ENCODE measurements around the gene MRGPRD.
"Not testable (repeated sequence)": the region's sequence is repeated elsewhere in the genome, so short reads cannot be mapped to it uniquely, and the experiment has no call there.

The MRGPRD gene

GRCh38 chr11:68994161-68994893 is 13.5 kb upstream of the MRGPRD start:
- DNase-seq (ENCODE audit: extremely low read depth in 1 of 2, low read depth in 1 of 2) = no peak

DNA sequence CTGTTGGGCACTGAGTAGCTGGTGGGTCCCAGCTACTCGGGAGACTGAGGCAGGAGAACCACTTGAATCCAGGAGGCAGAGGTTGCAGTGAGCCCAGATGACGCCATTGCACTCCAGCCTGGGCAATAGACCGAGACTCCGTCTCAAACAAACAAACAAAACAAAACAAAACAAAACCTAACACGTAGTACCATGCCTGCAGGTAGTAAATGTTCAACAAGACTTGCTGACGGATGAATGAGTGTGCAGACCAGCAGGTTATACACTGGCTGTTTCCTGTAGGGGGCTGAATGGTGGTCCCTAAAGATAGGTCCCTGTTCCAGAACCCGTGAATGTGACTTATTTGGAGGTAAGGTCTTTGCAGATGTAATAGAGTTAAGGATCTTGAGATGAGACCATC is 12.8 kb upstream of the MRGPRD start:
- DNase-seq (ENCODE audit: extremely low read depth in 1 of 2, low read depth in 1 of 2) = no peak

DNA sequence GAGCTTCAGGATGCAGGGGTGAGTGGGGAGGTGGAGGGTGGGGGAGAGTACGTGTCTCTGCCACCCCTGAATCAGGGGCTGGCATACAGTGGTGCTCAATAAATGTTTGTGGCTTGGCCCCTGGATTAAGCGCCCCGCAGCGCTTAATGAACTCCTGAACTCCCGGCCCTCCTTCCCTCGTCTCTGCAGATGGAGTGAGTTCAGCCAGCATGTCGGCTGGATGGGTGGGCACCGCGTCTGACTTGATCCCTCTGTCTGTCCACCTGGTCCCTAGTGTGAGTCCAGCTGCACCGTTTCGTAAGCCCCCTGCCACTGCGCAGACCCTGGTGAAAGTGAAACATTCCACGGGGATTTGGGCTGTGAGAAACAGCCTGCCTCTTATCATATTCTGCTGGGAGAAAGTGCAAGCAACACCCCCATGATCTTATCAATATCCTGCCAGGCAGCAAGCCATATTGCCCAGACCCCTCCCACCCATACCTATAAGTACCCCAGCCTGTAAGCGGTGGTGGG is 12.0 kb upstream of the MRGPRD start:
- no peak for DNase-seq (ENCODE audit: extremely low read depth in 1 of 2, low read depth in 1 of 2)

GRCh38 chr11:68990995-68991780 is 10.4 kb upstream of the MRGPRD start:
- no peak for DNase-seq (ENCODE audit: extremely low read depth in 1 of 2, low read depth in 1 of 2)

GRCh38 chr11:68989936-68990606 is 9.3 kb upstream of the MRGPRD start:
- no peak for DNase-seq (ENCODE audit: extremely low read depth in 1 of 2, low read depth in 1 of 2)

GRCh38 chr11:68988491-68988890 is 7.7 kb upstream of the MRGPRD start:
- no peak for DNase-seq (ENCODE audit: extremely low read depth in 1 of 2, low read depth in 1 of 2)

DNA sequence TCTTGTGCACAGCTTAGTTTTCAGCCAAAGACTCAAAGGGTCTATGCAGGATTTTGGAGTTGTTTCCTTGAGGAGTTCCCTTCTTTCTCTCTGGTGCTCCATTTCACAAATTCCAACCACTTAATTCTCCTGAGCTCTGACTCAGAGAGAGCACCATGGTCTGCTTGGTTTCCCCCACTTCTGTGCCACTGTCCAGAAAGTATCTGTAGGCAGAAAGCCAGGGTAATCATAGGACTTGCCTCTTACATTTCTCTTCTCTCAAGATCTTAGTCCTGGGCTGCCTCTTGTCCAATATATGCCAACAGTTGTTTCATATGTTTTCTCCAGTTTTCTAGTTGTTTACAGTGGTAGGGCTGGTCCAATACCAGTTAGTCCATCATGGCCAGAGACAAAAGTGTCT is 6.4 kb upstream of the MRGPRD start:
- no peak for DNase-seq (ENCODE audit: extremely low read depth in 1 of 2, low read depth in 1 of 2)

DNA sequence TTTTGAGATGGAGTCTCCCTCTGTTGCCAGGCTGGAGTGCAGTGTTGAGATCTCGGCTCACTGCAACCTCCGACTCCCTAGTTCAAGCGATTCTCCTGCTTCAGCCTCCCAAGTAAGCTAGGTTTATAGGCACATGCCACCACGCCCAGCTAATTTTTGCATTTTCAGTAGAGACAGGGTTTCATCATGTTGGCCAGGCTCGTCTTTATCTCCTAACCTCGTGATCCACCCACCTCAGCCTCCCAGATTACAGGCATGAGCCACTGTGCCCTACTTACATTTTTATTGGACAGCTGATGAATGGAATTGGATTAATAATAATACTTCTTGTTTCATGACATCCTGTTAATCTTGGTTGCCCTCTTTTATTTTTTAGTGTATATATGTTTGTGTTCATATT is 3.0 kb upstream of the MRGPRD start:
- no peak for DNase-seq (ENCODE audit: extremely low read depth in 1 of 2, low read depth in 1 of 2)

DNA sequence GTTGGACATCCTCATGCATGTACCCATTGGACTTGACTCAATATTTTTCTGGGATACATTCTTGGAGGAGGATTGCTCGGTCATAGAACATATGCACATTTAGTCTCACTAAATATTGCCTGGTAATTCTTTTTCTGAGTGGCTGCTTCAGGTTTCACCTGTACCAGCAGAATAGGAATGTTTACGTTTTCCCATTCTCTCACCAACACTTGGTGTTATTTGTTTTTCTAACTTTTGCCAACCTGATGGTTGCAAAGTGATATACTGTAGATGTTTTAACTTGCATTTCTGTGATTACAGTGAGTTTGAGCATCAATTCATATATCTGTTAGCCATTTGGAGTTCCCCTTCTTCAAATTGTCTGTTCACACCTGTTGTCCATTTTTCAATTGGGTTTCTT is 1.3 kb upstream of the MRGPRD start:
- DNase-seq (ENCODE audit: extremely low read depth in 1 of 2, low read depth in 1 of 2) = no peak

DNA sequence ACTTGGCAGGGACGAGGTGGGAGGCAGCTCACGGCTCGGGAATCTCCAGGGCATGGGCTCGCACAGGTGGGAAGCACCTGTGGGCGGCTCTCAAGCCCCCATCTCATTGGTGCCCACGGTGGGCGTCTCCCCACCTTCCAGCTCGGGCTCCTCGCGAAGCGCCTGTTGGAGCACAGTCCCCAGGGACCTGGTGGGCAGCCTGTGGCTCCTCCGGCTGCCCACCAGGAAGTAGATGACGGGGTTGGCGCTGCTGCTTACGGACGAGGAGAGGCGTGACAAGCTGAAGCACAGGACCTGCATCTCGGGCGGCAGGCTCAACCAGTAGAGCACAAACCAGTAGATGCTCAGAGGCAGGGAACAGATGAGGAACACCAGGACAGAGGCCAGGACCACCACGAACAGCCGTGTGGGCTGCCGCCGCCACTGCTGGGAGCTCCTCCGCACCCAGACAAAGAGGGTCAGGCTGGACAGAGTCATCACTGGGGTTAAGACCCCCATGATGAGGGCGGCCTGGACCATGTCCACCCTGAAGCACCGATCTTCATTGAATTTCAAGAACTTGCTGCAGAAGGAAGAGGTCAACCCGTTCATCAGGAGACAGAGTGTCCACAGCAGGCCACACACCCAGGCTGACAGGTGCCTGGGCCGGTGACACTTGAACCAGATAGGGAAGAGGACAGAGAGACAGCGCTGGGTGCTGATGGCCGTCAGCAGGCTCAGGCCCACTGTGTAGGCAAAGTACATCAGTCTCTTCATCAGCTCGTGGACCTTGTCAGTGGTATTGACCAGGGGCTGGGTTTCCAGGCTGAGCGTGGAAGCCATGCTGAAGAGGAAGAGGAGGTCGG is 633 bp downstream of the MRGPRD start:
- no peak for DNase-seq (ENCODE audit: extremely low read depth in 1 of 2, low read depth in 1 of 2)

DNA sequence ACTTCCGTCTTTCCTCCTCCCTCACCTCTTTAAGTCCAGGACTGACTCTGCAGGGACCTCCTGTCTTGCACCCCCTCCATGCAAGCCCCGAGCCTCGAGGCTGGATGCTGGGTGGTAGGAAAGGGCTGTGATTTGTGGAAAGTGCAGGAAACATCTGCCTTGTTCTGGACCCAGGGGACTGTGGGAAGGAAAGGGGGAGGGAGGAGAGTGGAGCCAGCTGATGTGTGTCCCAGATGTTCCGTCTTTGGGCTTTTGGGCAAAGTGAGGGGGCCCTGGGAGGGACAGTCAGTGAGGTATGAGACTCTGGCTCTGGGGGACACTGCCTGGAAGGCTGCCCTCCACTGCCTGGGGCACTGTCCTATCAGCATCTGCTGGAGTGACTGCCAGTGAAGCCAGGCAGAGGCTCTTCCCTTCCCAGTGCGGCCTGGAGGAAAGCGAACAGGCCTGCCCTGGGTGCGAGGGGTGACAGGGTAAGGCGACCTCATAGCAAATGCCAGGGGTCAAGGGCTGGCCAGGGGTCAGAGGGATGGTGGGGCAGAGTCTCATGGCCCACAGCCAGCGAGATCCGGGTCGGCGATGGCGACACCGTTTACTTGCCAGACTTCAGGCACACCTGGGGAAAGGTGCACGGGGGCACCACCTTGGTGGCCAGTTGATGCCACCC is 1.7 kb downstream of the MRGPRD start:
- no peak for DNase-seq (ENCODE audit: extremely low read depth in 1 of 2, low read depth in 1 of 2)

DNA sequence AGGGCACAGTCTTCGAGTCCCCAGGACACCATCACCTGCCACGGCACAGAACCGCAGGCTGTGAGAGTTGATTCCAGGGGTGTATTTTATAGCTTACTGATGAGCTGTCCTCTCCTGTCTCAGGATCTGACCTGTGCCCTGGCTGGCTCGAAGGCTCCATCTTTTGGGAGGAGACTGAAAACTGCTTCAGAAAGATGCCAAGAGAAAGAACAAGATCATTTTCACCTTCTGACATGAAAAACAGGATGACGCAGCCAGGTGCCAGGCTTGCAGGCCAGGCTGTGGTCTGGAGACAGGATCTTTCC is 2.2 kb downstream of the MRGPRD start:
- no peak for DNase-seq (ENCODE audit: extremely low read depth in 1 of 2, low read depth in 1 of 2)

DNA sequence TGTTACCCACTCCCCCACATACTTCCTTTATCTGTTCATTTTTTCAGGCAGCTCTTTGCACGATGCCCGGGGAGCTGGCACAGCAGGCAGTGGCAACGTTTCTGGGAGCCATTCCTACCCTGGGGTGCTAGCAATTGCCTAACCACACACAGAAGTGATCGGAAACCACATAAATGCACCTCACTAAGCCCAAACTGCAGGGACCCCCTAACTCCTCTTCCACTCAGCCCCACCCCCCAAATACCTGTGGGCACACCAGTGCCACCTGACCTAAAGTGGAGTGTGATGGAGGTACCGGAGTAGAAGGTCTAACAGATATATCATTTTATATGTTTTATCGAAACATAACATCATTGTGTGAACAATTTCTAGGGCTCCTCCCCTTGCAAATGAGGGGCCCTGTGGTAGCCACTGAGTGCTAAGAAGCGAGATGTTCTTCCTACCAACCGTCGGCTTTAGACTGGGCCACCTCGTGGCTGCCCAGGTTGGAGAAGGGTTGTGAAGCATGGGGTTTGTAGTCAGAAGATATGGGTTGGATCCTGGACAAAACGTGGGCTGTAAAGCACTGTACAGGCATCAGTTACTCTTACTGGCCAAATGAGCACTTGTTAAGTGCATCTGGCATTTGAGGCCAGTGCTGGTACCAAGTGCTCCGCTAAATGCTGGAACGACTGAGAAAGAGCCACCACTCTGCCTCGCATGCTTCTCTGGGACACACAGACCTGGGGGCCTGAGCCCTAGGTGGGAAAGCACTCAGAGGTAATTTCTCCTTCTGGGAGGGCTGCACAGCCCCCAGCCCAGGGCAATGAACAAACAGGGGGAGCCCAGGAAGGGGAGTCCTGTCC is 2.8 kb downstream of the MRGPRD start:
- DNase-seq (ENCODE audit: extremely low read depth in 1 of 2, low read depth in 1 of 2) = no peak

- no peak for DNase-seq (ENCODE audit: extremely low read depth in 1 of 2, low read depth in 1 of 2)
Measured at GRCh38 chr11:68976563-68976962, 4.2 kb downstream of the MRGPRD start.

- no peak for DNase-seq (ENCODE audit: extremely low read depth in 1 of 2, low read depth in 1 of 2)
Measured at GRCh38 chr11:68976095-68976494, 4.7 kb downstream of the MRGPRD start.

DNA sequence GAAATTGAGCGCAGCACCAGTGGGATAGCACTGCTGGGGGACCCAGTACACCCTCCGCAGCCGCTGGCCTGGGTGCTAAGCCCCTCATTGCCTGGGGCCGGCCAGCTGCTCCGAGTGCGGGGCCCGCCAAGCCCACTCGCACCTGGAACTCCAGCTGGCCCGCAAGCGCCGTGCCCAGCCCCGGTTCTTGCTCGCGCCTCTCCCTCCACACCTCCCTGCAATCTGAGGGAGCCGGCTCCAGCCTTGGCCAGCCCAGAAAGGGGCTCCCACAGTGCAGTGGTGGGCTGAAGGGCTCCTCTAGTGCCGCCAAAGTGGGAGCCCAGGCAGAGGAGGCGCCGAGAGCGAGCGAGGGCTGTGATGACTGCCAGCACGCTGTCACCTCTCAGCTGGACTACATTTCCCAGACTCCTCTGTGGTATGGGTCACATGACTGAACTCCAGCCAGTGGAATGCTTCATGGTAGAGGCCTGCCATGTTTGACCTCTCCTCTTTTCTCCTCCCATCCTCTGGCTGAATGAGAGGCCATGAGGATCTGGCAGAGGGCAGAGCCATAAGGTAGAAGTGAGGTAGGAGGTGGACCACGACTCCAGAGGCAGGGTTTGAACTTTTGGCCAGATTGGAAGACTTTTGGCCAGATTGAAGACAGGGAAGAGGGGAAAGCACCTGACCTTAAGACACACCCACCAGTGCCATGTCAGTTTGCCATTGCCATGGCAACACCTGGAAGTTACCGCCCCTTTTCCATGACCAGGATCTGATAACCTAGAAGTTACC is 6.2 kb downstream of the MRGPRD start:
- DNase-seq (ENCODE audit: extremely low read depth in 1 of 2, low read depth in 1 of 2) = no peak

- DNase-seq (ENCODE audit: extremely low read depth in 1 of 2, low read depth in 1 of 2) = not testable (repeated sequence)
Measured at GRCh38 chr11:68973706-68974105, 7.1 kb downstream of the MRGPRD start.

DNA sequence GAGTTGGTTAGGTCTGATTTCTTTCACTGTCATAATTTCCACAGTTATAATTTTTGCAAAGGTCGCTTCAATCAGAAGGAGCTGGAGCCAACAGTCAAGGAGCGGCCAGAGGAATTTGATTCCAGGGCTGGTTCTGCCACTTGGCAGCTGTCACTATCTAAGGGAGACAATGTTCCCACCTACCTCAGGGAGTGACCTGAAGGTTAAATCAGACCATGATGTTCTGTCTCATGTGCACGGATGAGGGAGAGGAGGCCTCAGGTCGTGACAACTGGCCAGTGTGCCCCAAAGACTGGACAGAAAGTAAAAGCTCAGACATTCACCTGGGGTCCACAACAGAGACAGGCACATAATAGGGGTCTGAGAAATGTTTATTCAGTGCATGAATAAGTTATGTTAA is 7.6 kb downstream of the MRGPRD start:
- DNase-seq (ENCODE audit: extremely low read depth in 1 of 2, low read depth in 1 of 2) = no peak
